Keratinocyte (primary cell): Measurements from ENCODE around the gene LIN7A.

ENCODE experiments used
- EZH2 ChIP-seq: IDR thresholded peaks from one replicate; pipeline ENCODE4 v1.6.1; 2012; ENCODE audit warnings: inconsistent platforms, mild to moderate bottlenecking, low read length, moderate library complexity
- TF ChIP-seq, protein P1 (sequence below), 3 experiments: IDR thresholded peaks in 1 of 3; conservative IDR thresholded peaks in 1 of 3; optimal IDR thresholded peaks in 1 of 3; 2 replicates in 2 of 3; 3 replicates in 1 of 3; pipeline versions ENCODE3 to v1.5.1; 2011; ENCODE audit warnings: low read length in 3 of 3, mild to moderate bottlenecking in 3 of 3, moderate library complexity in 2 of 3, control low read depth in 1 of 3, inconsistent platforms in 1 of 3; ENCODE audit not compliant: insufficient read depth in 2 of 3; ENCODE audit errors: extremely low read depth in 1 of 3

DNA sequence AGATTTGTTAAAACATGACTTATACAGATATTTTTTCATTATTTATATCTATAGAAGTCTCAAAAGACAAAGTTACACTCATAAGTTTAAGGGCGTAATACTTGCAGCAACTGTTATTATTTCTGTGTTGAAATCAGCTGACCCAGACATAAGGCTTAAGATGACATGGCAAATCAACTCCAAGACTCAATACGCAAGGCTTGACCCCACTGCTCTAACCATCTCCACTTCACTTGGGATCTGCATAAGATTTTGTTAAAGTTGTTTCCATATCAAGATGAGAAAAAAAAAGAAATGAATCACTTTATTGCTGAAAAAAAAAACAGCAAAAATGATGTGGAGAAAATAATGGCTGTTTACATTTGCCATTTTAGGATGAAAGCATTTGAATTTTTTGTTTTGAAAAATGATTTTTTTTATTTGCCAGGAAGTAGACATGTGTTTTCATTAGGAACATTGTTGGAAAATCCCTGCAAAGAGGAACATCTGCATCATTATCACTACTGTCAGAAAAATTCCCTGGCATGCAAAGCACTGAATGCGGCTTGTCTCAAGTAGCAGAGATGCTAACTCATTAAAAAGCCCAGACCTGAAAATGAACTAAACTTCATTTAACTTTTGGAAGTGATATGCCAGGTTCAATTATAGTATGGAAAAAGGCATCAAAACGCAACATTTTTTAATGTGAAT, 73.5 kb downstream of the LIN7A start:
- TF ChIP-seq, protein P1, sequence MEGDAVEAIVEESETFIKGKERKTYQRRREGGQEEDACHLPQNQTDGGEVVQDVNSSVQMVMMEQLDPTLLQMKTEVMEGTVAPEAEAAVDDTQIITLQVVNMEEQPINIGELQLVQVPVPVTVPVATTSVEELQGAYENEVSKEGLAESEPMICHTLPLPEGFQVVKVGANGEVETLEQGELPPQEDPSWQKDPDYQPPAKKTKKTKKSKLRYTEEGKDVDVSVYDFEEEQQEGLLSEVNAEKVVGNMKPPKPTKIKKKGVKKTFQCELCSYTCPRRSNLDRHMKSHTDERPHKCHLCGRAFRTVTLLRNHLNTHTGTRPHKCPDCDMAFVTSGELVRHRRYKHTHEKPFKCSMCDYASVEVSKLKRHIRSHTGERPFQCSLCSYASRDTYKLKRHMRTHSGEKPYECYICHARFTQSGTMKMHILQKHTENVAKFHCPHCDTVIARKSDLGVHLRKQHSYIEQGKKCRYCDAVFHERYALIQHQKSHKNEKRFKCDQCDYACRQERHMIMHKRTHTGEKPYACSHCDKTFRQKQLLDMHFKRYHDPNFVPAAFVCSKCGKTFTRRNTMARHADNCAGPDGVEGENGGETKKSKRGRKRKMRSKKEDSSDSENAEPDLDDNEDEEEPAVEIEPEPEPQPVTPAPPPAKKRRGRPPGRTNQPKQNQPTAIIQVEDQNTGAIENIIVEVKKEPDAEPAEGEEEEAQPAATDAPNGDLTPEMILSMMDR (optimal IDR thresholded peaks at IDR 0.05 in 1 of 3, IDR thresholded peaks at IDR 0.05 in 1 of 3, conservative IDR thresholded peaks at IDR 0.05 in 1 of 3; ENCODE audit: extremely low read depth in 1 of 3, insufficient read depth in 2 of 3, low read length in 3 of 3), result no peak
- no peak for TF ChIP-seq EZH2
